Stimulated activated CD8-positive, alpha-beta memory T cell treated with anti-CD3 and anti-CD28 coated beads, Interleukin-2, amount 100 ng/mL, for 1 hour (primary cell): ENCODE results near the gene TMEM214.
A peak's percentile ranks its signal among the peaks of the same experiment; 100 is the strongest.

Experiments
- DNase-seq, 2 donors: peaks; one replicate each; pipeline ENCODE4 v3.0.0-alpha.2; 2020; ENCODE audit warnings: low read depth in 2 of 2

The TMEM214 gene

DNA sequence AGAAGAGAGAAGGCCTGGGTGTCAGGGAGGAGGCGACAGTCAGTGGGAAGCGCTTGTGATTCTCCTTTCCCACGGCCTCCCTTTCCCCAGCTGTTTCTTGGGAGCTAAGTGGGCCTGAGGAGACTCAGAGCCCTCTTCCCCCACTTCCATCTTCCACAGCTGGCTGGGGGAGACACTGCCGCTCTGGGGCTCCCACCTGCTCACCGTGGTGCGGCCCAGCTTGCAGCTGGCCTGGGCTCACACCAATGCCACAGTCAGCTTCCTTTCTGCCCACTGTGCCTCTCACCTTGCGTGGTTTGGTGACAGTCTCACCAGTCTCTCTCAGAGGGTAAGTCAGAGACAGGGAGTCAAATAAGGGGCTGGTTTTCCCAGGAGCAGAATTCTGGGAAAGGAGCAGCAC lies 7.1 kb downstream of the TMEM214 start:
- DNase-seq = no peak

DNA sequence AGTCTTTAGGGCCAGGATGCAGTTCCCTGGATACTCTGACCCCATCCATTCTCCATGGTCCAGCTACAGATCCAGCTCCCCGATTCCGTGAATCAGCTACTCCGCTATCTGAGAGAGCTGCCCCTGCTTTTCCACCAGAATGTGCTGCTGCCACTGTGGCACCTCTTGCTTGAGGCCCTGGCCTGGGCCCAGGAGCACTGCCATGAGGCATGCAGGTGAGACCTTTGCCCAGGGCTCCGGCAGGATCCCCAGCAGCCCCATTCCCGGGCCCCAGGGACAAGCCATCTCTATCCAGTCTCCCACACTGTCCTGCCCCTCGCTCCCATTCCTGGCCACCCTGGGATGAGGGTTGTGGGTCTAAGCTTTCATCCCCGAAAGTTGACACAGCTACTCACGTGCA lies 7.5 kb downstream of the TMEM214 start:
- no peak for DNase-seq

DNA sequence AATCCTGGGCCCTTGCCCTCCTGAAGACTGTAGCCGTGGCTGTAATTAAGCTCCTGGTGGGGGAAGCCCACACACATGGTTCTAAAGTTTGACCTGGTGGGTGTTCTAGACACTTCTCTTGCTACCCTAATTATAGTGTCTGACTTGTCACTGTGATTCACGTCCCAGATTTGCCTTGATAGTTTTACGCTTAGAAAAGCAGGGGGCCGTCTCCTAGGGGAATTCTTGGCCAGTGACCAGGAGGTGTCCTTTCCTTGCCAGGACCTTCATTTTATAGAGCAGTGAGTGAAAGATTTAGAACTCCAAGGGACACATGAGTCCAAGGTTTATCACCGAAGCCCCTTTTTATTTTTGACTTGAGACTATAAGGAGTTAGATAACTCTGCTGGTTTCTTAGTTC lies 9.0 kb downstream of the TMEM214 start:
- DNase-seq = no peak

DNA sequence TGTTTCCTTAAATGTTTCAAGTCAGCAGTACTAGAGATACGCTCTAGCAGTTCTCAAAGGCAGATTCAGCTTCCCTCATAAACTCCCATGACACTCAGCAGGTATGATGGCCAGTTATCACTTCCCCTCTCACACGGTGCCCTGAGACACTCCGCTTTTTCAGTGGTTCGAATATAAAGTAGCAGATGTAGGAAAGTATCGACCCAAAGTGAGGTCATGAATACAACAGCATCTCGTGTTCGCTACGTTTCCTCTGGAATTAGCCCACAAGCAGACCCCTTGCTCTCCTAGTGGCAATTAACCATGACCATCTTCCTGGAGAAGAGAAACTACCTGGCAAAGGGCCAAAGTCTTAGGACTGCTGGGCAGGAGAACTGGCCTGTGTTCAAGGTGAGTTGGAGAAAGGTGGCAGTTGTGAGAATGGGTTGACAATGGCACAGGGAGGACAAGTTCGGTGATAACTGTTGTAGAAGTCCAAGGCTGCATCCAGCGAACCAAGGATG lies 9.4 kb downstream of the TMEM214 start:
- DNase-seq = no peak

DNA sequence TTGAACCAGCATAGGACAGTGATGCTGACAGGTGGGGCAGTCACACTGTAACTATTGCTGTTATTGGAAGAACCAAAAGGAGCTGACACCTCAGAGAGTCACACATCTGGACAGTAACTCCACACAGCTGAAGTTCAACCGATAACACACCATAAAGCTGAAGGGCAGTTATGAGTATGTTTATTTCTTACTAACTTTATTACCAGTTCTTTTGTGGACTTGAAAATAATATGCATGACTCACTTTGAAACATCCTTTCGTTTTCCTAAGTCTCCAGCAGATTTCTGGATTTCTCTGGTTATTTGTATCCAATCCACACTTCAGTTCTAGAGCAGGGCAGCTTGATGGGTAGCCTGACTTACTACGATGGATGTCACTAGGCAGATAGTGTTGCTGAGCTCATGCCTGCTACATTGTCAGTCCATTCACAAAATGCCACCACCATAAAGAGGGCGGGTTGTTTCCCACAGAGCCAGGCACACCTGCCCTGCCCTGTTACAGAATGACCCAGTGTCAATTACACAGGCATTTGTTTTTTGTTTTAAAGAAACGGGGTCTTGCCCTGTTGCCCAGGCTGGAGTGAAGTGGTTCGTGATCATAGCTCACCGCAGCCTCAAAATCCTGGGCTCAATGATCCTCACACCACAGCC lies 10.3 kb downstream of the TMEM214 start:
- DNase-seq = no peak

DNA sequence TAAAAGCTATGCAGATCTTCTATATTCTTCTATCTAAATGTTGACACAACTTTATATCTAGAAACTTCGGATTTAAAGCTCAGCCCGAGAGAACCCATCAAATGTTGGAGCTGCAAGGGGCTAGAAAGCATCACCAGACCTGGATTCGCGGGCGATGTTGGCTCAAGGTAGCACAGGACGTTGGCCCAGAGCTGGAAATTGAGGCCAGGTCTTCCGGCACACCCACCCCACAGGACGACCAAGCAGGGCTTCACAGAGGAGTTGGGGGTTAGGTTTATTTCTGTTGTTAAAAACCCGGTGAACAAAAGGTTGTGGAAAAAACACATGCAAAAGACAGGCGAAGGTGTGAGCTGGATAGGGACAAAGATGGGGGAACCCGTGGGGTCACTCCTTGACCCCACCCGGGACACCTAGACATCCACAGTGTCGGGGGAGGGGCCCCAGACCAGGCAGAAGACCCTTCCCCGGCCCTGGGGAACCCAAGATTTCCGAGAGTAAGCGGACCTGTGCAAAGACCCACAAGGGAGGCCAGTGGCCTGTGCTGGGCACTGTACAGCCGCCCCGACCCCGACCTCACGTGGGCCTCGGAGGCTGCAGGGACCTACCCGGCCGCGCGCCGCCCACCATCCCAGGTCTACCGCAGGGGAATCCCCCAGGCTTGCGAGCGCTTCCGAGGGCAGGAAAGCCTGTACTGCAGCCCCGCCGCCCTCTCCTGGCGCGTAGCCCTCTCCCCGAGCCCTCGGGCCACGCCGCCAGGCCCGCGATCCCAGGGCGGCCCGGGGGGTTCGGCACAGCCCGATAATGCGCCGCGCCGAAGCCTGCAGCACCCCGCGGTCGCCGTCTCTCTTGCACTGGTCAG lies 16.9 kb downstream of the TMEM214 start:
- DNase-seq = peak; percentile 16 to 30

DNA sequence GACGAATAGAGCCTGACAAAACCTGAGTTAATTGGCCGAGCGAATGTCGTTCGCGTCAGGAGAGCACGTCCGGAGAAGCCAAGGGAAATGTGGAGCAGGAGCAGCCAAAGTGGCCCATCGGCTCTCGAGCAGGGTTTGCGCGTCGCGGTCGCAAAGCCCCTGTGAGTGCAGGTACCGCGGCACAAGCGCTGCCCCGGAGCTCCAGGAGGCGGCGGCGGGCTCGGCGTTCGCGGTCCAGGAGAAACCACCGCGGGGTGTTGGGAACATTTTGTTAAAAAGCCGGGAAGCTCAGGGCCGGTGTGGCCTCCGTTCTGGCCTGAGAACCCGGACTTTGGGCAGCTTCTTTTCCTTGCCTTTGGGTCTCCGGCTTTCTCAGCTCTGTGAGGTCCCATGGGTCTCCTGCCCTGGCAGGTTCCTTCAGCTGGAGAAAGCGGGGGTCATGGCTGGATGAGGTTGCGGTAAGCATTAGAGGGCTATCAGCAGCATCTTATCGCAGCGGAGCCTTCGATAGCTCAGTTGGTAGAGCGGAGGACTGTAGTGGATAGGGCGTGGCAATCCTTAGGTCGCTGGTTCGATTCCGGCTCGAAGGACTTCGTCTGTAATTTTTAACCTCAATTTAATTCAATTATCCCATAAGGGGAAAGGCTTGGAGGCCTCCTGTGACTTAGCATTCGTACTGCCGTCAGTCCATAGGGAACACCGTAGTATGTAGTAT lies 17.7 kb downstream of the TMEM214 start:
- peak; percentile 83 to 88 for DNase-seq

DNA sequence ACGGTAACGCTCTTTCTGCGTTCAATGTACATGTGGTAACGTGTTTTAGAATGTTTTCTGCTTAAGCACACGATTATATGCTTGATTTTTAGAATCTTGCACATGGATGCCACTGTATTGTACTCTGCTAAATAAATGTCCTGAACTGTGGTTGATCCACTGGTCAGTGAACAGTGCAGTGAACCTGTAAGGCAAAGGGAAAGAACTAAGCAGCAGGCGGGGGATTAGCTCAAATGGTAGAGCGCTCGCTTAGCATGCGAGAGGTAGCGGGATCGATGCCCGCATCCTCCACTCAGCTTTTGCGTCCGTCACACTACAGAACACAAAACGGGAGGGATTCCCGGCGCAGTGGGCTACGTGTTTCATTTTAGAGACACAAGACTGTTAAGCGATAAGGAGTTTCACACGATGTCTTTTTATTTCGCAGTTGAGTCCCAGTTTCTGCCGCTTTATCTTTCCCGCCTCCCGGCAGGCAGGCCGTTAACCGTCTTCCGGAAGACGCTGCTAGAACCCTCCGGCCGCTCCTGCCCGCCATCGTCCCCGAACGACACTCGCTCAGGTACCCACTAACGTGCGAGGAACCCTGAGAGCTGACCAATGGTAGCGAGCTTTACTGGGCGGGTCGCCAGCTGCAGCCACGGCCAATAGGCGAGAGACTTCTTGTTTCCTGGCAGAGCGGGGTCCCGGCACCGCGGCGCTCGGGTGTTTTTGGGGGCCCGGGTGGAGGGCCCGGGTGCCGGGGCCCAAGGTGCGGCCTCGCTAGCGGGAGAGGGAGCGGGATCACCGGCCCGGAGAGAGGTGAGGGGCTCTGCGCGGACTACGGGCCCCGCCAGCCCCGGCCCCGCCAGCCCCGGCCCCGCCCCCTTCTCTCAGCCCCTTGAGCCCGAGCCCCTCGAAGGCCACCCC lies 18.5 kb downstream of the TMEM214 start, which contains the start of gene AGBL5:
Gene AGBL5 (plus strand): TSS at position 673 of the 906 bp plus-strand sequence. CDS start 1,291 bp downstream, outside the sequence.
- peak; percentile 91 to 94 for DNase-seq

DNA sequence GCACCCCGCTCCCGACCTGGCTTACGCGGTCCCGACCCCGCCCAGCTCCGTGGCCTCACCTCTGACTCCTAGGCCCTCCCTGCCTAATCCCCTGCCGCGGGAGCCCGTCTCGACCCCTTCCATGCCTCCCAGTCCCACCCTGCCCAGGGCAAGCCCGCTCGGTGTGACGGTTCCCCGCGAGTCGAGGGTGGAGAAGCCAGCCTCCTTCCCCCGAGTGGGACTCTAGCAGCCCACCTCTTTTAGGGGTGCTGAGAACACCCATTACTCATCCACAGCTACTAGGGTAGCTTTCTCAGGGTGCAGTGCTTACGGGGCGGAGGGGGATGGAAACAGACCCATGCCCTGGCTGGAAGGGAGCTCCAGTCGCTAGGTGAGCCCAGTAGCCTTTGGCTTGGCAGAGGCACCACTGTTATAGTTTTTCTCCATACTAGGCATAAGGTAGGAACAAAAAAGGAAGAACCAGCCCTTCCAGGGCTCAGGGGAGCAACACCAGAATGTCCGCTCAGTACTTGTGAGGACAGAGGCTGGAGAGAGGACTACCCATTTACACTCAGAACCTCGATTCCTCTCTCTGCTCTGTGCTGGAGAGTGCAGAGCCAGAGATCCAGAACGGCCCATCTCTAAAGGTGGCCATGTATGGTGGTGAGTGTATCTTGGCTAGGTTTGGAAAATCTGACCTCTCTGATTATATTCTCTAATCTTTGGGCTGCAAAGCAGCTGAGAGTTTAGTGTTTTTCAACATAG lies 19.3 kb downstream of the TMEM214 start:
- DNase-seq = no peak

DNA sequence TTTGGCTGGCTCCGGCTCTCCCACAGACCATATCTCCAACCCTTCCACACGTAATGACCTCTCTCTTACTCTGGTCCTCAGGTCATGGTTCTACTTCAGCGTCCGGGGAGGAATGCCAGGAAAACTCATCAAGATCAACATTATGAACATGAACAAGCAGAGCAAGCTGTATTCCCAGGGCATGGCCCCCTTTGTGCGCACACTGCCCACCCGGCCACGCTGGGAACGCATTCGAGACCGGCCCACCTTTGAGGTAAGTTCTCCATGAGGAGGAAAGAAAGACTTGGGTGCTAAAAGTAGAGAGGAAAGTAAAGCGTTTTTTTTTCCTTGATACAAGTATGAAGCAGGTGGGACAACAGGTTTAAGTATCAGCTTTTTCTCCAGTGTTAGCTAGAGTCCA lies 20.6 kb downstream of the TMEM214 start:
- no peak for DNase-seq

DNA sequence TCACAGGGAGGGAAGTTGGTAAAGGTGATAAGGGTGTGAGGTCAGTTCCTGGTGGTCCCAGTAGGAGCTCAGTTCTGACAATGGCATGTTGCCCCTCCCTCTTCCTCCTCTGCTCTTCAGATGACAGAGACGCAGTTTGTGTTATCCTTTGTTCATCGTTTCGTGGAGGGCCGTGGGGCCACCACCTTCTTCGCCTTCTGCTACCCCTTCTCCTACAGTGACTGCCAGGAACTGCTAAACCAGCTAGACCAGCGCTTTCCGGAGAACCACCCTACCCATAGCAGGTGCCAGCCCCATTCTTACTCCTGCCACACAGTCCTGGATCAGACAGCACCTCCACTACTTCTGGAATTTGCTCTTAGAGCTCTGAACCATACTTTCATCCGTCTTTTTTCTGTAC lies 21.0 kb downstream of the TMEM214 start:
- no peak for DNase-seq

DNA sequence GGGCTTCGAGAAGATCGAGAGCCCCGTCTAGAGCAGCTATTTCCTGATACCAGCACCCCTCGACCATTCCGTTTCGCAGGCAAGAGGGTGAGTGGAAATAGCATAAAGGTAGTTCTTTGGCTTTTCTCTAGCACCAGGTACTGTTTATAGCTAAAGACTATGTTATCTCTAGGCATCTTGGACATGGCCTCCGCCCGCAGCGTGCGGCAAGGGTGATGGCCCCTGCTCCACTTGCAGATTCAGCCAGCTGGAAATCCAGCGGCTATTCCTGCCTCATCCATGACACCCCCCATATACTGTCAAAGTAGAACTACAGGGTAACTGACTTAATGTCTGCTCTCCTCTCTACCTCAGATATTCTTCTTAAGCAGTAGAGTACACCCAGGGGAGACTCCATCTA lies 22.0 kb downstream of the TMEM214 start:
- DNase-seq = no peak

DNA sequence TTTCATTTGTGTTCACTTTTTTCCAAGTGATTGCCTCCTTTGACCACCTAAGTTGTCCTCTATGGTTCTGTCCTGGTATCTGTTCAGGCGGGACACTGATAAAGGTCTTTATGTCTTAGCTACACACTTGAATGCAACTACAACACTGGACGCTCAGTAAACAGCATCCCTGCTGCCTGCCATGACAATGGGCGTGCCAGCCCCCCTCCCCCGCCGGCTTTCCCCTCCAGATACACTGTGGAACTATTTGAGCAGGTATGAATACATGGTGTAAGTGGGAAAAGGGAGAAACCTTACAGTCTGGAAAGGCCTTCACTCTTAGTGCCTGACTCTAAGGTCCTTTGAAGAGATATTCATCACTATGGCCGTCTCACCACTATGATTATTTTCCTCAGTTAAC lies 24.4 kb downstream of the TMEM214 start:
- no peak for DNase-seq

DNA sequence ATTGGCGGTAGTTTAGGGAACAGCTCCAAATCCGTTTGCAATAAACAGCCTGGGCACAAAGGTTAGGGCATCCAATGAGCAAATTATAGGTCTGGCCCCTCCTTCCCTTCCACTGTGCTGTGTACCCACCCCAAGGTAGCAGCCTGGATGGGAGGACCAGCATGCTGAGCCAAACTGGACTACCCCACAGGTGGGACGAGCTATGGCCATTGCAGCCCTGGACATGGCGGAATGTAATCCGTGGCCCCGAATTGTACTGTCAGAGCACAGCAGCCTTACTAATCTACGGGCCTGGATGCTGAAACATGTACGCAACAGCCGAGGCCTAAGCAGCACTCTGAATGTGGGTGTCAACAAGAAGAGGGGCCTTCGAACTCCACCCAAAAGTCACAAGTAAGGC lies 25.4 kb downstream of the TMEM214 start:
- no peak for DNase-seq

DNA sequence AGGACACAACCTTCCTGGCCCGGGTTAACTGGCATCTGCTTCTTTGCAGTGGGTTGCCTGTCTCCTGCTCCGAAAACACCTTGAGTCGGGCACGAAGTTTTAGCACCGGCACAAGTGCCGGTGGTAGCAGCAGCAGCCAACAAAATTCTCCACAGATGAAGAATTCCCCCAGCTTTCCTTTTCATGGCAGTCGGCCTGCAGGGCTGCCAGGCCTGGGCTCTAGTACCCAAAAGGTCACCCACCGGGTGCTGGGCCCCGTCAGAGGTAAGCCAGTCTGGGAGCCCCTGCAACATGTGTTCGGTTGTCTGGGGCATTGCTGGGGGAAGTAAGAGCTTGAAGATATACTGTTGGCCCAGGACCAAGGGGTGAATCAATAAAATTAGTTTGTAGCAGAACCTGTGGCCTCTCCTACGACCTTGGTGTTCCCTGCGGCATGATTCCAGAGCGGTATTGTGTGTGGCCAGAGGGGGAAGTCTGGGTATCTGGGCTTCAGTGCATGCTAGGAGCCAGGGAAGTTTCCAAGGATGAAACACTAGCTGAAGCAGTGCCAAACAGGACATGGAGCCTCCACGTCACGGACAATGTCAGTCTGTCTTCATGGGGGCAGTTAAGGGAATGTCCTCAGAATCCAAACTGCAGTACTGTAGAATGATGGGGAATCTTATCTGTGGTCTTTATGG lies 26.5 kb downstream of the TMEM214 start:
- DNase-seq = no peak

DNA sequence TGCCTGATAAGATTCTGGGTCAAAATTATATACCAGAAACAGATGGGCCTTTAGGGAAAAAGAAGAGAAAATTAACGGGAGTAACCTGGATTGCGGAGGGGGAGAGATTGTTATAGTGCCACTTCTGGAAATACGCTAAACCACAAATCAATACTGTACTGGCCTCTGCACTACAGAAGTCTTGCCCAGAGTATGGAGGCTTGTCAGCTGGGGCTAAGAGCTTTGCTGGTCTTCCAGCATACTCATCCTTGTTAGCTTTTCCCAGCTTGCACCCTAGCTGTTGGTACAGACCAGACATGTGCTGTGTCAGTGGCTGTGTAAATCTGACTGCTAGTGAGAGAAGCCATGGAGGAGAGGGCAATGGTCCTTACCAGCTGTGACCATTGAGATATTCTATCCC lies 27.6 kb downstream of the TMEM214 start:
- no peak for DNase-seq

DNA sequence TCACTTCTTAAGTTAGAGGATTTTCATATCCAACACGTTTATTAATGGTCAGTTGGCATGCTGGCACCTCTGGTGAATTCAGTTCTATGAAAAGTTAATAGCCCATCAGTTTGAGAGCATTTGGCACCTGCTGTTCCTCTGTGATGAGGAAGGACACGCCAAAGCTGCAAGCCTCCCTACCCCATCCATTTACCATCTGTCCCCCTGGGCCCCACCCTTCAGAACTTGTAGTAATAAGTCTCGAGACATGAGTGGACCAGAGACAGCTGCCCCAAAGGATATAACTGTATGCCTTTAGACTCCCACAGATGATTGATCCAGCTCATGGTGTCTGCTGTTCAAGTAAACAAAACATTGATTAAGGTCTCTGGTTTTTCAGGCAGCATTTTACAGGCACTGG lies 32.4 kb downstream of the TMEM214 start:
- no peak for DNase-seq

DNA sequence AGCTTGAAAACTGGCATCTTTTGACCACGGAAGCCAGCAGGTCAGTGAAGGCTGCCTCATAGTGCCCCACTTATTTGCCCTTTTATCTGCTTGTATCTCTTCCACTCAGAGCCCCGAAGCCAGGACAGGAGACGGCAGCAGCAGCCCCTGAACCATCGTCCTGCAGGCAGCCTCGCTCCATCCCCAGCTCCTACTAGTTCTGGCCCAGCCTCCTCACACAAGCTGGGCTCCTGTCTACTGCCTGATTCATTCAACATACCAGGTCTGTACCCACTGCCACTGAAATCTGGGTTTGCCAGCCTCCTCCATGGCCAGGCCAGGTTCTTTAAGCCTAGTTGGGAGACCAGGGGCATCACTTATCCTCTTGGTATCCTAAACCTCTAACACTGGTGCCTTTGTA lies 34.6 kb downstream of the TMEM214 start:
- no peak for DNase-seq

DNA sequence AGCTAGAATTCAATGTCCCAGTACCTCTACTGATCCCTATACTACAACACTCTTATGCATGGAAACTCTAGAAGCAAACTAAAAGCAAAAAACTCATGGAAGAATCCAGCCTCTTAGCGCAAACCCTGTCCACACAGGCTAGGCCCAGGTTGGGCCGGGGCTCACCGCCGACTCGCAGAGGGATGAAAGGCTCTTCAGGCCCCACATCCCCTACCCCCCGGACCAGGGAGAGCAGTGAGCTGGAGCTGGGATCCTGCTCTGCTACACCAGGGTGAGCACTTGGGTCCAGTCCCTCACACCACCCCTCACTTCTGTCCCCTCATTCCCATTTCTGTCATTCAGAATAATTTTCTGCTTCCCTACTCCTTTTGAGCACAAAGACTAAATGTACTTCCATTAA lies 36.7 kb downstream of the TMEM214 start:
- DNase-seq = no peak

DNA sequence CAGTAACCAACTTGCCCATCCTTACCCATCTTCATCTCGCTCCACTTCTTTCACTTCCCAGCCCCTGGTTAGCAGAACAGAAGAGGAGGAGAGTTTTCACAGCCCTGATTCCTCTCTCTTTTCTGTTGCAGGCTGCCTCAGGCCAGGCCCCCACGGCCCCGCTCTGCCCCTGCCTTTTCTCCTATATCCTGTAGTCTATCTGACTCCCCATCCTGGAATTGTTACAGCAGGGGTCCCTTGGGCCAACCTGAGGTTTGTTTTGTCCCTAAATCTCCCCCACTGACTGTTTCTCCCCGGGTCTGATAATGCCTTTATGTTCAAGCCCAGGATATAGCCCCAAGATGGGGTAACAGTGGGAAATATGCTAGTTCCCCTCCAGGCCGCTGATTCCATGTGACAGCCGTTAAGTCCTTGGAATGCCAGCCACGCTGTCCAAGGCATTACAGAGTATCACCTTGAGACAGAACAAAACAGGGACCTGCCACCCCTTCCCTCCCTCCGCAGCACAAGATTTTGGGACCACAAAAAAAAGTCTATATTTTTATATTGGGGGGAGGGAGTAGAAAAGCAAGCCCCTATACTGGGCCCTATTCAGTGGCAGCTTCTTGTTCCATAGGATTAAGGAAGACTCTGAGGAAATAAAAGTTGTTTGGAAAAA lies 37.3 kb downstream of the TMEM214 start:
- DNase-seq = no peak
